WTC11 (cell line): ENCODE data around the gene ARHGAP32.

Experiments
- ATF1 ChIP-seq: sonication (generic); formaldehyde crosslinking; IDR thresholded peaks from 2 replicates; pipeline ENCODE4 v1.8.1; 2023; ENCODE audit warnings: mild to moderate bottlenecking, moderate library complexity, missing genetic modification reagents
- CBFB ChIP-seq: sonication (generic); formaldehyde crosslinking; IDR thresholded peaks from 2 replicates; pipeline ENCODE4 v1.8.1; 2022; ENCODE audit warnings: mild to moderate bottlenecking, low read depth, missing genetic modification reagents
- FOXJ3 ChIP-seq: sonication (generic); formaldehyde crosslinking; IDR thresholded peaks from 2 replicates; pipeline ENCODE4 v1.9.0; 2021; ENCODE audit warnings: missing genetic modification reagents, mild to moderate bottlenecking, borderline replicate concordance
- SP1 ChIP-seq: sonication (generic); formaldehyde crosslinking; conservative IDR thresholded peaks from 2 replicates; pipeline ENCODE4 v1.8.1; 2022; ENCODE audit warnings: missing genetic modification reagents
- ZNF232 ChIP-seq: sonication (generic); formaldehyde crosslinking; IDR thresholded peaks from 2 replicates; pipeline ENCODE4 v1.8.0; 2022; ENCODE audit warnings: mild to moderate bottlenecking, missing genetic modification reagents
- TF ChIP-seq, protein P1 (sequence below): sonication (generic); formaldehyde crosslinking; IDR thresholded peaks from 2 replicates; pipeline ENCODE4 v1.8.1; 2023; ENCODE audit warnings: mild to moderate bottlenecking, missing genetic modification reagents, moderate library complexity
- TF ChIP-seq, protein P2 (sequence below): sonication (generic); formaldehyde crosslinking; conservative IDR thresholded peaks from 2 replicates; pipeline ENCODE4 v1.8.1; 2023; ENCODE audit warnings: mild to moderate bottlenecking, low read depth, missing genetic modification reagents, moderate library complexity
- TF ChIP-seq, protein P3 (sequence below): fragments of 200-600 bp; IDR thresholded peaks from 2 replicates; pipeline ENCODE4 v1.8.0; 2022; ENCODE audit warnings: antibody characterized with exemption
- TF ChIP-seq, protein P4 (sequence below): sonication (generic); formaldehyde crosslinking; conservative IDR thresholded peaks from 2 replicates; pipeline ENCODE4 v1.8.1; 2022; ENCODE audit warnings: mild to moderate bottlenecking, missing genetic modification reagents
- TF ChIP-seq, protein P5 (sequence below): sonication (generic); formaldehyde crosslinking; IDR thresholded peaks from 2 replicates; pipeline ENCODE4 v1.8.1; 2022; ENCODE audit warnings: mild to moderate bottlenecking, missing genetic modification reagents, moderate library complexity, borderline replicate concordance
- TF ChIP-seq, protein P6 (sequence below): sonication (generic); formaldehyde crosslinking; IDR thresholded peaks from 2 replicates; pipeline ENCODE4 v1.8.0; 2022; ENCODE audit warnings: mild to moderate bottlenecking, missing genetic modification reagents

DNA sequence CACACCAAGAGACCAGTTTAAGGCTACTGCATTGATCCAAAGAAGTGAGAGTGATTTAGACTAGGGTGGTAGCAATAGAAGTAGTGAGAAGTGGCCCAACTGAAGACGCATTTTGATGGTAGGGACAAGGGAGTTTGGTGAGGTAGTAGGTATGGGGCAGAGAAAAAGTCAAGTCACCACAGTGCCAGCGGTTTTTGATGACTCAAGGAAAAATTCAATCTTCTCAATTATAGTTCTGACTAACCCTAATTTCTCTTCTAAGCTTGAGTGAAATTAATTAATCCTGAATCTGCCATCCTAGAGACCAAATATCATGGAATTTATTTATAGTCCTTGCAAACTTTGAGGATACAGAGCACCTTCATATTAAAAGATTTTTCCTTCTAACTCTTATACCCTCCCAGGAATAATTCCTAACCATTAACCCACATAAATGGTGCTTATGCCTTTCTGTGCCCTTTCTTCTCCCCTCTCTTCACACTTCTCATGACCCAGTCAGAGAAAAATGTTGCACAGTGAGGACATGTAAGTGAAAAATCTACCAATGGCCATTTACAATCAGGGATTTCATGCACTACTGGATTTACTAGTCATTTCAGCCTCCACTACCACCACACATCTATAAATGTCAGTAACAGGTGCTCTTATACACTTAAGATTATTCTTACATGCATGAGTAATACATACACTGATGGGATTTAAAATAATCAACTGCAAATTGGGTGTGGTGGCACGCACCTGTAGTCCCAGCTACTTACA, 45.9 kb upstream of the ARHGAP32 start:
- TF ChIP-seq, protein P1, sequence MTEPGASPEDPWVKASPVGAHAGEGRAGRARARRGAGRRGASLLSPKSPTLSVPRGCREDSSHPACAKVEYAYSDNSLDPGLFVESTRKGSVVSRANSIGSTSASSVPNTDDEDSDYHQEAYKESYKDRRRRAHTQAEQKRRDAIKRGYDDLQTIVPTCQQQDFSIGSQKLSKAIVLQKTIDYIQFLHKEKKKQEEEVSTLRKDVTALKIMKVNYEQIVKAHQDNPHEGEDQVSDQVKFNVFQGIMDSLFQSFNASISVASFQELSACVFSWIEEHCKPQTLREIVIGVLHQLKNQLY (CRISPR knock-in tag), result no peak
- TF ChIP-seq, protein P2, sequence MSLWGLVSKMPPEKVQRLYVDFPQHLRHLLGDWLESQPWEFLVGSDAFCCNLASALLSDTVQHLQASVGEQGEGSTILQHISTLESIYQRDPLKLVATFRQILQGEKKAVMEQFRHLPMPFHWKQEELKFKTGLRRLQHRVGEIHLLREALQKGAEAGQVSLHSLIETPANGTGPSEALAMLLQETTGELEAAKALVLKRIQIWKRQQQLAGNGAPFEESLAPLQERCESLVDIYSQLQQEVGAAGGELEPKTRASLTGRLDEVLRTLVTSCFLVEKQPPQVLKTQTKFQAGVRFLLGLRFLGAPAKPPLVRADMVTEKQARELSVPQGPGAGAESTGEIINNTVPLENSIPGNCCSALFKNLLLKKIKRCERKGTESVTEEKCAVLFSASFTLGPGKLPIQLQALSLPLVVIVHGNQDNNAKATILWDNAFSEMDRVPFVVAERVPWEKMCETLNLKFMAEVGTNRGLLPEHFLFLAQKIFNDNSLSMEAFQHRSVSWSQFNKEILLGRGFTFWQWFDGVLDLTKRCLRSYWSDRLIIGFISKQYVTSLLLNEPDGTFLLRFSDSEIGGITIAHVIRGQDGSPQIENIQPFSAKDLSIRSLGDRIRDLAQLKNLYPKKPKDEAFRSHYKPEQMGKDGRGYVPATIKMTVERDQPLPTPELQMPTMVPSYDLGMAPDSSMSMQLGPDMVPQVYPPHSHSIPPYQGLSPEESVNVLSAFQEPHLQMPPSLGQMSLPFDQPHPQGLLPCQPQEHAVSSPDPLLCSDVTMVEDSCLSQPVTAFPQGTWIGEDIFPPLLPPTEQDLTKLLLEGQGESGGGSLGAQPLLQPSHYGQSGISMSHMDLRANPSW, result no peak
- TF ChIP-seq, protein P3, sequence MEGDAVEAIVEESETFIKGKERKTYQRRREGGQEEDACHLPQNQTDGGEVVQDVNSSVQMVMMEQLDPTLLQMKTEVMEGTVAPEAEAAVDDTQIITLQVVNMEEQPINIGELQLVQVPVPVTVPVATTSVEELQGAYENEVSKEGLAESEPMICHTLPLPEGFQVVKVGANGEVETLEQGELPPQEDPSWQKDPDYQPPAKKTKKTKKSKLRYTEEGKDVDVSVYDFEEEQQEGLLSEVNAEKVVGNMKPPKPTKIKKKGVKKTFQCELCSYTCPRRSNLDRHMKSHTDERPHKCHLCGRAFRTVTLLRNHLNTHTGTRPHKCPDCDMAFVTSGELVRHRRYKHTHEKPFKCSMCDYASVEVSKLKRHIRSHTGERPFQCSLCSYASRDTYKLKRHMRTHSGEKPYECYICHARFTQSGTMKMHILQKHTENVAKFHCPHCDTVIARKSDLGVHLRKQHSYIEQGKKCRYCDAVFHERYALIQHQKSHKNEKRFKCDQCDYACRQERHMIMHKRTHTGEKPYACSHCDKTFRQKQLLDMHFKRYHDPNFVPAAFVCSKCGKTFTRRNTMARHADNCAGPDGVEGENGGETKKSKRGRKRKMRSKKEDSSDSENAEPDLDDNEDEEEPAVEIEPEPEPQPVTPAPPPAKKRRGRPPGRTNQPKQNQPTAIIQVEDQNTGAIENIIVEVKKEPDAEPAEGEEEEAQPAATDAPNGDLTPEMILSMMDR, result no peak
- TF ChIP-seq, protein P4, sequence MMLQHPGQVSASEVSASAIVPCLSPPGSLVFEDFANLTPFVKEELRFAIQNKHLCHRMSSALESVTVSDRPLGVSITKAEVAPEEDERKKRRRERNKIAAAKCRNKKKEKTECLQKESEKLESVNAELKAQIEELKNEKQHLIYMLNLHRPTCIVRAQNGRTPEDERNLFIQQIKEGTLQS, result no peak
- no peak for TF ChIP-seq FOXJ3 (CRISPR knock-in tag)
- no peak for TF ChIP-seq ATF1 (CRISPR knock-in tag)
- TF ChIP-seq, protein P5, sequence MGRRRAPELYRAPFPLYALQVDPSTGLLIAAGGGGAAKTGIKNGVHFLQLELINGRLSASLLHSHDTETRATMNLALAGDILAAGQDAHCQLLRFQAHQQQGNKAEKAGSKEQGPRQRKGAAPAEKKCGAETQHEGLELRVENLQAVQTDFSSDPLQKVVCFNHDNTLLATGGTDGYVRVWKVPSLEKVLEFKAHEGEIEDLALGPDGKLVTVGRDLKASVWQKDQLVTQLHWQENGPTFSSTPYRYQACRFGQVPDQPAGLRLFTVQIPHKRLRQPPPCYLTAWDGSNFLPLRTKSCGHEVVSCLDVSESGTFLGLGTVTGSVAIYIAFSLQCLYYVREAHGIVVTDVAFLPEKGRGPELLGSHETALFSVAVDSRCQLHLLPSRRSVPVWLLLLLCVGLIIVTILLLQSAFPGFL (CRISPR knock-in tag), result no peak
- no peak for TF ChIP-seq ZNF232
- no peak for TF ChIP-seq CBFB (CRISPR knock-in tag)
- no peak for TF ChIP-seq SP1
- TF ChIP-seq, protein P6, sequence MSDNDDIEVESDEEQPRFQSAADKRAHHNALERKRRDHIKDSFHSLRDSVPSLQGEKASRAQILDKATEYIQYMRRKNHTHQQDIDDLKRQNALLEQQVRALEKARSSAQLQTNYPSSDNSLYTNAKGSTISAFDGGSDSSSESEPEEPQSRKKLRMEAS (CRISPR knock-in tag), result no peak
